ENCODE data around the gene ADGRD1.

DNA sequence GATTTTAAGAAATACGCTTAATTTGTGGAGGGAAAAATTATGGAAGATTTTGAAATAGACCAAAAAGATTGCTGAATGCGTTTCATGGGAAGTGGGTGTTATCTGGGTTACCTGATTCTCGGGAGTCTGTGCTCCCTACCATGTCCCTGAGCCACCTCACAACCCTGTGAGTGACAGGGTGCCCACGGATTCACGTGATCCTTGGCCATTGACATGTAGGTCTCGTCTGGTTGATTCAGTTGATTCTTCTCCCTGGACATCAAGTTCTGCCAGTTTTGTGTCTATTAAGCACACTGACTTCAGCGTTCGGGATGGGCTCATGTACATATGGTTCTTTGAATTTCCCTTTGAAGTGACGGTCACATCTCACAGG lies 101.4 kb downstream of the ADGRD1 start:
- no peak for TF ChIP-seq GATA2 (IDR thresholded peaks at IDR 0.05; ENCODE audit: low read depth, low read length)
- TF ChIP-seq GATA3 (IDR thresholded peaks at IDR 0.05; ENCODE audit: low read depth, low read length): no peak

All from SH-SY5Y (cell line).